ENCODE data around the gene DNAL4.
A peak's percentile ranks its signal among the peaks of the same experiment; 100 is the strongest.

The DNAL4 gene

GRCh38 chr22:38740116-38740723 lies 53.7 kb downstream of the DNAL4 start:
- no peak for DNase-seq (ENCODE audit: low read depth in 2 of 2)

DNA sequence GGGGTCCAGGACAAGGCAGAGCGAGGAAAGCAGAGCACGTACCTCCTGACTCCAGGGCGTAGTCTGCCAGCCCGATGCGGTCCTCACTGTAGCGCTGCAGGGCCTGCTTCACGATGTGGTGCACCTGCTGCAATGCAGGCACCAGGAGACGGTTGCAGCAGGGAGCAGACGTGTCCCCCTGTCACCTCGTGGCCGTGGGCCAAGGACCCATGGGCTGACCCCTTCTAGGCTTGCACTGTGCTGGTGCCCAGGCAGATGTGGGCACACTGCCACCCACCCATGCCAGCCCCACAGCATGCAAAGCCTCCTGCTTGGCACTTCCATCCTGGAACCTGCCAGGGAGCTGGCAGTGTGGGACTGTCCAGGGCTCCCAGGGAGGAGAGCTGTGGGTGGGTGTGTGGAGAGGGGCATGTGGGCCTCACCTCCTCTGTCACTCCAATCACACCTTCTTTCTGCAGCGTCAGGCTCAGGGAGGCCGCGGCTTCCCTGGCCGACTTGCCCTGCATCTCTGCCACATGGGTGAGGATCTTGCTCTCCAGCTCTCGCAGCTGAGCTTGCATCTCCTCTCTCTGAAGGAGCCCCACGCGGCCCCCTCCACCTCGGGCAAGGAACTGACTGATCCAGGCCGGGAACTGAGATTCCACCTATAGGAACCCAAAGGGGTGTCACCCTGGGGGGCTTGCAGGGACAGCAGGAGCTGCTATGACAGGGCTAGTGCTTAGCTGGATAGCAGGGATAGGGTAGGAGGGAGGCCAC lies 54.5 kb downstream of the DNAL4 start:
- DNase-seq (ENCODE audit: low read depth in 2 of 2) = no peak

GRCh38 chr22:38738475-38739070 lies 55.4 kb downstream of the DNAL4 start:
- DNase-seq (ENCODE audit: low read depth in 2 of 2) = no peak

DNA sequence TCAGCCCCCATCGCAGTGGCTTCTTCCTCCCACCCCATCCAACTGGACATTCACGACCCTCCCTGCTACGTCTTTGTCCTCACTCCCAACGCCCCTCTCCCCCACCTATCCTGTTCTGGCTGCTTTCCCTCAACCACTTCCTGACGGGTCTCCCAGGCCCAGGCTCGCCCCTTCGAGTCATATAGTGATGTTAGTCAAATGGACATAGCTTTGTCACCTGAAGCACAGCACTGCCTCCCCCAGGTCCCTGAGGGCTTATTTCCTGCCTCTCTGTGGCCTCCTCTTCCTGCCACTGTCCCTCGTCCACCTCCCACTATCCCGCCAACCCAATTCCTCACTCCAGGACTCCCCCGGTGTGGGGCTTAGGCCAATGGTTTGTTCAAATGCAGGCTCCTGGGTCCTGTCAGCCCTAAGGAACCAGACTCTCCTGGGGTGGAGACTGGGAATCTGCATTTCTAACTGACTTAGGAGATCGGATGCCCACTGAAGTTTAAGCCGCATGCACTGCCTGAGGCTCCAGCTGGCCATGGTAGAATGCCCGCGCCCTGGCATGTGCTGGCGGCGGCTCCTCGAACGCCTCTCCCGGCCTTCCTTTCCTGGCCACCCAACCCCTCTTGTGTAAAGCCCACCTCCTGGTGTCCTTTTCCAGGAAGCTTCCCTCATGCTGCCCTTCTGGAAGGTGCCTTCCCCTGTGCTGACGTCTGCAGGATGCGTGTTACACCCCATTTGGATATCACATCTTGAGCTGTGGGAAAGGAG lies 56.5 kb downstream of the DNAL4 start:
- no peak for DNase-seq (ENCODE audit: low read depth in 2 of 2)

DNA sequence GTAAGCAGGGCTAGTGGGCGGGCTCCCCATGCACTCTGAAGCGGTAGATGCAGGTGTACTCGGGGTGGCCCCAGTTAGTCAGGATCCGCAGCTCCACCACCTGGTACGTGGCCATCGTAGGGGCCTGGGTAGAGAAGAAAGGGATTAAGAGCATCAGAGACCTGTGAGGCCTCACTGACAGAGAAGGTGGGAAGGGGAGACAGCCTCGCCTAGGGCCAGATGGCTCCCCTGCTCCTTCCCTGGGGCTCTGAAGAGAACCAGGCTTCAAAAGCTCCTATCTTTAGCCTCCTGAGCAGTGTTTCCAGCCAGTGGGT lies 57.7 kb downstream of the DNAL4 start:
- no peak for DNase-seq (ENCODE audit: low read depth in 2 of 2)

DNA sequence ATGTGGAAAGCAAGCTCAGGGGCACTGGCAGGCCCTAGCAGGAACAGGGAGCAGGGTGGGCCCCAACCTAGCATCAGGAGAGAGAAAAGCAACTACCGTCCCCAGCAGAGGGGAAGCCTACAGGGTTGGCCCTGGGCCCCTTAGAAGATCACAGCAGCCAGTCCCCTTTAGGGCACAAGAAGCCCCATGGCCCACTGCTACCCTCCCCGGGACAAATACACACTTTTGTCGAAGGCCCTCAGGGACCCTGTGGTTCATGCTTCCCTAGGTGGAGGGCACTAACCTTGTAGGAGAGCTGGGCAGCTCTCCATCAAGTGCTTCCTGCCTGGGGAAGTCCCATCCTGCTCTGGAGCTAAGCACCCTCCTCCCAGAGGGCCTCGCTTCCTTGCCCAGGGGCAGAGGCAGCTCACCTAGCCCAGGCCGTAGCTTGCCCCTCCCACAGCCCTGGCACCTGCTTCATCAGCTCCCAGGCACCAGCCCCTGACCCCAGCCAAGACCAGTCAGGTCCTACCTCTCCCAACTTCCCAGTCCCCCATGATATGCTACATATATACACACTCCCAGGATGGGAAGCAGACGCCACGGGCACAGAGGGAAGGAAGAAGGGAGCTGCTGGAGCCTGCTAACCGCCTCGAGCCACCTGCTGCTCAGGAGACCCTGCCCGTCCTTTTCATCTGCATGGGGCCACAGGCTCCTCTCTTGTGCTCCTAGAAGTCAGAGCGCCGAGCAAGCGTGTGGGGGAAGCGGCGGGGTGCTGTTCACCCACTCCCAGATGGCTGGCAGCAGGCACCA lies 58.3 kb downstream of the DNAL4 start:
- DNase-seq (ENCODE audit: low read depth in 2 of 2) = no peak

GRCh38 chr22:38735126-38735464 lies 58.8 kb downstream of the DNAL4 start:
- no peak for DNase-seq (ENCODE audit: low read depth in 2 of 2)

DNA sequence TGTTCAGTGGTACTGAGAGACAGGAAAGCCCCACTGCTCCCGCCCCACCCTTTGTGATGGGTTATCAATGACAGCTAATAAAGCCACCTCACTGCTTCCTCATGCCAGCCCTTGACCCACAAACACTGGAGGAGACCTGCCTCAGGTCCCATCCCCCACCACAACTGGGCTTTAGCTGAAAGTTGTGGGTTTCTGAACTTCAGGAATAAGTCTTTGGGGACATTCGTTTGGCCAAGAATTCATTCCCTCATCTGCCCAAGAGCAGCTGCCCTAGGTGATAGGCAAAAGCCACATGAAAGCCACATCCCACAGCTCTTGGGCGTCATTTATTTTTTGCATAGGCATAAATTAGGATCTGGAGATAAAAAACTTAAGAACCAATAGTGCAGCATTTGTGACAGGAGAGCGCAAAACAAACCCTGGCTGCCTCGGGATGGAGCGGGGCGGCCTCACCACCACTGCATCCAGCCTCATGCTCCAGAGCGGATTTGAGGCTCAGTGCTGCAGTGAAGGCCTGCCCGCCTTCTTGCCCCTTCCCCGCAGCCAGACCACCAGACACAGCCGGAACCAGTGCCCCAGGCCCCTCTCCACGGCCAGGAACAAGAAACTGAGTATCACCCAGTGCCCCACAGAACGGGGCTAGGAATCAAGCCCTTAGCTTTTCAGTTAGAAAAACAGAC lies 59.4 kb downstream of the DNAL4 start:
- no peak for DNase-seq (ENCODE audit: low read depth in 2 of 2)

DNA sequence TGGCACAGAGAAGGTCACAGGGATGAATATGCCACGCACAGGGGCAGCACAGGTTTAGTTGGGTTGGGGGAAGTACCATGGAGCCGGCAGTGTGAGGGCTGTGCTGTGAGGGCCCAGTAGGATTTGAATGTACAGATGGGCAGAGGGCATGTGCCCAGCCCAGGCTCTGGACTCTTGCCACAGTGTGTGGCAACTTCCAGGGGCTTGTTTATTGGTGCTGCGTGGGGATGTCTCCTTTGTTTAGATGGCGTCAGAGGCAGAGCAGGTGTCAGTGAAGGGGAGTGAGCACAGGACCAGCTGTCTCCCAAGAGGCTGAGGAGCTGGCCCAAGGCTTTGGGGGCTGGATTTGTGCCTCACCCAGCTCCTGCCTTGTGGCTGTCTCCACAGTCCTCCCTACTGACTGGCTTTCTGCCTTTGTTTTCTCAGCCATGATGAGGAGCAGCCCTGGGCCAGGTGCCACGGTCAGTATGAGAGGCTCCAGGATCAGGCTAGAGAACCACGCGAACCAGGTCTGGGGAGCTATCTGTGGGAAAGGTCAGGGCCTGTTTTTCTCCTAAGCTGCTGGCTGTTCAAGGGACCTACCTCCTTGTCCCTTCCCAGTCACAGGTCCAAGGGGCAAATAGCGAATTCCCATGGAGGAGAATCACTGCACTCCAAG lies 60.1 kb downstream of the DNAL4 start:
- no peak for DNase-seq (ENCODE audit: low read depth in 2 of 2)

DNA sequence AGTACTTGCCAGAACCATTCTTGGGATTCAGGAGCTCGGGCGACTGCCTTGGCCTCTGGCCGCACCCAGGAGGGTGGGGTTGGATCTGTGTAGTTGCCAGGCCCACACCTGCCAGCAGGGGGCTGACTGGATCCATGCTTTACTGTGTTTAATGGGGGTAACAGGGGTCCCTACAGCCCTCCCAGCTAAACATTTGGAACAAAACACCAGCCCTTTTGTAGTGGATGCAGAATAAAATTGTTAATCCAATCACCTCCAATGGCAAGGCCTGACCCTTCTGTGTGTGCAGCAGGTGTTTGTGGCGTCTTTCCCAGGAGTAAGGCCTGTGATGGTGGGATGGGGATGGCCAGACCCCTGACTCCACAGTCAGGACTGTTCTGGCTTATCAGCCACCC lies 60.6 kb downstream of the DNAL4 start:
- DNase-seq (ENCODE audit: low read depth in 2 of 2) = peak in 1 of 2 donors; percentile 25

DNA sequence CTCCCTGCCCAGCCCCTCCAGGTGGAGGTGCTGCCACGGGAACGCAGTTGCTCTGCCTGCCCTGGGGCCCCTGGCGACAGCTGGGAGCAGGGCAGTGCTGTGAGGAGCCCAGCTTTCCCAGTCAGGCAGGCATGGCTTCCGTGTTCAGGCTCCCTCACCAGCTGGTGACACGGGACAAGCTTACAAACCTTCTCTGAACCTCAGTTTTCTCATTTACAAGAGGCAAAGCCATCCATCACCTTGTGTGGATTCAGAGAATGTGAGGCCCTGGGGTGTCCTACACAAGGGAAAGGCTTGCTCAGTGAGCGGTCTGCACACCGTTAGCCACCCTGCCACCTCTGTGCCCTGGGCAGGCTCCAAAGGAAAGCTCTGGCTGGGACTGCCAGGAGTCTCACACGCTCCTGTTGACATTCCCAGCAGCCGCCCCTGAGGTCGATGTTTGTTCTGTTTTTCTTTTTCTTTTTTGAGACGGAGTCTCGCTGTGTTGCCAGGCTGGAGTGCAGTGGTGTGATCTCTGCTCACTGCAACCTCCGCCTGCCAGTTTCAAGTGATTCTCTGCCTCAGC lies 61.6 kb downstream of the DNAL4 start:
- DNase-seq (ENCODE audit: low read depth in 2 of 2) = no peak

DNA sequence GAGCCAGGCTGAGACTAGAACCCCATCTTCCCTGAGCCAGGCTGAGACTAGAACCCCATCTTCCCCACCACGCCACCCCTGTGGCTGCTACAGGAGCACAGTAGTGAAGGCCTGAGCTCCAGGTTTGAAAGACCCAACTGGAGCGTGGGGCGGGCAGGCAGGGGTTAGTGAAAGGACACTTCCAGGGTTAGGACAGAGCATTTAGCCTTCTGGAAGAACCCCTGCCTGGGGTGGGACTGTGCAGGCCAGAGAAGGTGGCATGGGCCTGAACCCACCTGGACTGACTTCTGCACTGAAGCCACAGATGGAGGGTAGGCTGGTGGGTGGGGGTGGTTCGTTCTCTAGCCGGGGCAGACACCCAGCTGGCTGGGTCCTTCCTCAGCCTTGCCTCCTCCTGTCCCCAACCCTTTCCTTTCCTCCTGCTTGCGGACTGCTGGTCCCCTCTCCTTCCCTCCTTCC lies 62.2 kb downstream of the DNAL4 start:
- DNase-seq (ENCODE audit: low read depth in 2 of 2) = no peak

GRCh38 chr22:38730411-38730871 lies 63.5 kb downstream of the DNAL4 start:
- DNase-seq (ENCODE audit: low read depth in 2 of 2) = no peak

- DNase-seq (ENCODE audit: low read depth in 2 of 2) = no peak
Measured at GRCh38 chr22:38729946-38730345, 64.0 kb downstream of the DNAL4 start.

- no peak for DNase-seq (ENCODE audit: low read depth in 2 of 2)
Measured at GRCh38 chr22:38728871-38729796, 64.8 kb downstream of the DNAL4 start.

Measured in stimulated activated CD8-positive, alpha-beta memory T cell treated with anti-CD3 and anti-CD28 coated beads, Interleukin-7, amount 100 ng/mL, for 1 hour (primary cell).